ENCODE data around the gene OR13C3. TPM values are rescaled to one million over a fixed set of nuclear protein-coding genes. Genes with fewer than 3 reads are reported as not detected.
"Not testable (repeated sequence)": the region's sequence is repeated elsewhere in the genome, so short reads cannot be mapped to it uniquely, and the experiment has no call there.

OR13C3 gene
- total RNA-seq, 2 donors from 2014 or later: not detected

- intact Hi-C loops (cut with DNase I): no loop called here
- Histone ChIP-seq H3K4me1 (replicated peaks) (no peaks in the 10 kb centered on the region), H3K27ac (no peak overlapping the region), H3K36me3 (no peaks in the 10 kb centered on the region), H3K4me3 (no peak overlapping the region), H3K27me3 (replicated peaks; ENCODE audit: insufficient read depth) (no peaks in the 10 kb centered on the region), H3K9me3 (no peaks in the 10 kb centered on the region)
- TF ChIP-seq, protein P1, sequence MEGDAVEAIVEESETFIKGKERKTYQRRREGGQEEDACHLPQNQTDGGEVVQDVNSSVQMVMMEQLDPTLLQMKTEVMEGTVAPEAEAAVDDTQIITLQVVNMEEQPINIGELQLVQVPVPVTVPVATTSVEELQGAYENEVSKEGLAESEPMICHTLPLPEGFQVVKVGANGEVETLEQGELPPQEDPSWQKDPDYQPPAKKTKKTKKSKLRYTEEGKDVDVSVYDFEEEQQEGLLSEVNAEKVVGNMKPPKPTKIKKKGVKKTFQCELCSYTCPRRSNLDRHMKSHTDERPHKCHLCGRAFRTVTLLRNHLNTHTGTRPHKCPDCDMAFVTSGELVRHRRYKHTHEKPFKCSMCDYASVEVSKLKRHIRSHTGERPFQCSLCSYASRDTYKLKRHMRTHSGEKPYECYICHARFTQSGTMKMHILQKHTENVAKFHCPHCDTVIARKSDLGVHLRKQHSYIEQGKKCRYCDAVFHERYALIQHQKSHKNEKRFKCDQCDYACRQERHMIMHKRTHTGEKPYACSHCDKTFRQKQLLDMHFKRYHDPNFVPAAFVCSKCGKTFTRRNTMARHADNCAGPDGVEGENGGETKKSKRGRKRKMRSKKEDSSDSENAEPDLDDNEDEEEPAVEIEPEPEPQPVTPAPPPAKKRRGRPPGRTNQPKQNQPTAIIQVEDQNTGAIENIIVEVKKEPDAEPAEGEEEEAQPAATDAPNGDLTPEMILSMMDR (IDR thresholded peaks at IDR 0.05): no peak
- TF ChIP-seq POLR2A (IDR thresholded peaks at IDR 0.05) (no peak), POLR2AphosphoS5 (IDR thresholded peaks at IDR 0.05) (no peak)
- no peak for DNase-seq (ENCODE audit: low spot score)
- WGBS: 92% methylated on average over 4 of the region's 4 CpGs
Measured at GRCh38 chr9:104544644-104545043, 8.0 kb upstream of the OR13C3 start.

DNA sequence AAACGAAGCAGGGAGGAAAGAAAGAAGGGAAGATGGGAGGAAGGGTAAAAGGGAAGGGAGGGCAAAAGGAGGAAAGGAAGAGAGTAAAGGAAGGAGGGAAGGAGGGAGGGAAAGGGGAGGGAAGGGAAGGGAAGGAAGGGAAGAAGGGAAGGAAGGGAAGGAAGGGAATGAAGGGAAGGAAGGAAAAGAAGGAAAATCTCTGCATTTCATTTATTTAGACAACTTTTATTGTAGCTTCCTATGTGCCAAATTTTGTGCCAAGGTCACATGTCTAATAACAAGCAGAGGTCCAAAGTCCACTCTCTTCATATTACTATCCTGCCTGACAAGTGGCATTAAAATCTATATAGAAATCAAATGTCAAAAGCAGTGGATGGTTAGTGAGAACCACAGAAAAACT, 2.6 kb upstream of the OR13C3 start:
- H3K27ac ChIP-seq: no peak overlapping the region
- H3K9me3 ChIP-seq: no peaks in the 10 kb centered on the region
- WGBS: 28% methylated on average over 1 of the region's 1 CpG
- H3K36me3 ChIP-seq: no peaks in the 10 kb centered on the region
- no peak for DNase-seq (ENCODE audit: low spot score)
- H3K4me3 ChIP-seq: no peak overlapping the region
- H3K4me1 ChIP-seq (replicated peaks): no peaks in the 10 kb centered on the region
- no peaks in the 10 kb centered on the region for H3K27me3 ChIP-seq (replicated peaks; ENCODE audit: insufficient read depth)
- TF ChIP-seq, protein P1 (IDR thresholded peaks at IDR 0.05): no peak
- TF ChIP-seq POLR2AphosphoS5 (IDR thresholded peaks at IDR 0.05) (no peak), POLR2A (IDR thresholded peaks at IDR 0.05) (no peak)
- intact Hi-C loops (cut with DNase I): no loop called here

- no peak for DNase-seq (ENCODE audit: low spot score)
- no peaks in the 10 kb centered on the region for H3K4me1 ChIP-seq (replicated peaks)
- no peak within 1 kb of the TSS for H3K4me3 ChIP-seq
- no peak for TF ChIP-seq POLR2AphosphoS5 (IDR thresholded peaks at IDR 0.05)
- TF ChIP-seq POLR2A (IDR thresholded peaks at IDR 0.05): no peak
- TF ChIP-seq, protein P1 (IDR thresholded peaks at IDR 0.05): no peak
- no peaks in the 10 kb centered on the region for H3K36me3 ChIP-seq
- H3K9me3 ChIP-seq: no peaks in the 10 kb centered on the region
- no peak within 1 kb of the TSS for H3K27ac ChIP-seq
- H3K27me3 ChIP-seq (replicated peaks; ENCODE audit: insufficient read depth): no peaks in the 10 kb centered on the region
- intact Hi-C loops (cut with DNase I): no loop called here
Measured at GRCh38 chr9:104527109-104527508, 9.5 kb downstream of the OR13C3 start, which contains the start of gene OR13C4. OR13C4 (minus strand) TSS chr9:104527209; CDS start chr9:104527209, 0 bp downstream.

DNA sequence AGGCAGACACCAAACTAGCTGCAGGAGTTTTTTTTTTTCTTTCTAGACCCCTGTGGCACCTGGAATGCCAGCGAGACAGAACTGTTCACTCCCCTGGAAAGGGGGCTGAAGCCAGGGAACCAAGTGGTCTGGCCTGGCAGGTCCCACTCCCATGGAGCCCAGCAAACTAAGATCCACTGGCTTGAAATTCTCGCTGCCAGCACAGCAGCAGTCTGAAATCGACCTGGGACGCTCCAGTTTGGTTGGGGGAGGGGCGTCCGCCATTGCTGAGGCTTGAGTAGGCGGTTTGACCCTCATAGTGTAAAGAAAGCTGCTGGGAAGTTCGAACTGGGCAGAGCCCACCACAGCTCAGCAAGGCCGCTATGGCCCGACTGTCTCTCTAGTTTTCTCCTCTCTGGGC, 16.4 kb downstream of the OR13C3 start:
- intact Hi-C loops (cut with DNase I); DNase-seq (ENCODE audit: low spot score): not testable (repeated sequence)

GRCh38 chr9:104514901-104515300, 21.8 kb downstream of the OR13C3 start:
- intact Hi-C loops (cut with DNase I): no loop called here
- no peaks in the 10 kb centered on the region for H3K27me3 ChIP-seq (replicated peaks; ENCODE audit: insufficient read depth)
- DNase-seq (ENCODE audit: low spot score): no peak
- H3K9me3 ChIP-seq: no peaks in the 10 kb centered on the region
- no peaks in the 10 kb centered on the region for H3K36me3 ChIP-seq
- WGBS: 75% methylated on average over 5 of the region's 5 CpGs
- TF ChIP-seq POLR2A (IDR thresholded peaks at IDR 0.05) (no peak), POLR2AphosphoS5 (IDR thresholded peaks at IDR 0.05) (no peak)
- TF ChIP-seq, protein P1 (IDR thresholded peaks at IDR 0.05): no peak
- no peak overlapping the region for H3K4me3 ChIP-seq
- no peaks in the 10 kb centered on the region for H3K4me1 ChIP-seq (replicated peaks)
- no peak overlapping the region for H3K27ac ChIP-seq

More for the DNA sequence above, 16.4 kb downstream of the OR13C3 start:
- not testable (repeated sequence) for H3K4me1 ChIP-seq (replicated peaks); H3K9me3 ChIP-seq; H3K4me3 ChIP-seq; H3K27ac ChIP-seq; H3K36me3 ChIP-seq; H3K27me3 ChIP-seq (replicated peaks; ENCODE audit: insufficient read depth)
- WGBS: 91% methylated on average over 10 of the region's 10 CpGs

All from prostate gland (tissue), 2 donors.